ENCODE results near the gene CHORDC1.
"Not testable (repeated sequence)": the region's sequence is repeated elsewhere in the genome, so short reads cannot be mapped to it uniquely, and the experiment has no call there.

Gene CHORDC1

GRCh38 chr11:90234977-90235376 lies 12.1 kb upstream of the CHORDC1 start:
- Mint-ChIP-seq H3K4me3 (no peak overlapping the region), H3K27ac (no peak overlapping the region), H3K4me1 (ENCODE audit: low read depth) (no peaks in the 10 kb centered on the region), H3K9me3 (no peaks in the 10 kb centered on the region), H3K27me3 (peaks cover 4% of the 10 kb centered on the region), H3K36me3 (ENCODE audit: low read depth) (no peaks in the 10 kb centered on the region)
- intact Hi-C loops (cut with micrococcal nuclease): no loop called here

GRCh38 chr11:90229791-90230190 lies 6.9 kb upstream of the CHORDC1 start:
- intact Hi-C loops (cut with micrococcal nuclease): no loop called here
- Mint-ChIP-seq H3K27me3 (no peaks in the 10 kb centered on the region), H3K4me1 (ENCODE audit: low read depth) (peaks cover 10% of the 10 kb centered on the region), H3K4me3 (no peak overlapping the region), H3K9me3 (no peaks in the 10 kb centered on the region), H3K36me3 (ENCODE audit: low read depth) (peaks cover 6% of the 10 kb centered on the region), H3K27ac (no peak overlapping the region)

GRCh38 chr11:90228056-90228455 lies 5.2 kb upstream of the CHORDC1 start:
- Mint-ChIP-seq H3K27me3 (no peaks in the 10 kb centered on the region), H3K4me3 (no peak overlapping the region), H3K27ac (no peak overlapping the region)

GRCh38 chr11:90223248-90223585 lies 368 bp upstream of the CHORDC1 start:
- intact Hi-C loops (cut with micrococcal nuclease): no loop called here
- Mint-ChIP-seq H3K9me3 (no peaks in the 10 kb centered on the region), H3K27ac (peak overlapping the region; percentile 85)

More at GRCh38 chr11:90228056-90228455, 5.2 kb upstream of the CHORDC1 start:
- intact Hi-C loops (cut with micrococcal nuclease): no loop called here
- peaks cover 16% of the 10 kb centered on the region for H3K4me1 Mint-ChIP-seq (ENCODE audit: low read depth)
- H3K36me3 Mint-ChIP-seq (ENCODE audit: low read depth): peaks cover 10% of the 10 kb centered on the region
- no peaks in the 10 kb centered on the region for H3K9me3 Mint-ChIP-seq

DNA sequence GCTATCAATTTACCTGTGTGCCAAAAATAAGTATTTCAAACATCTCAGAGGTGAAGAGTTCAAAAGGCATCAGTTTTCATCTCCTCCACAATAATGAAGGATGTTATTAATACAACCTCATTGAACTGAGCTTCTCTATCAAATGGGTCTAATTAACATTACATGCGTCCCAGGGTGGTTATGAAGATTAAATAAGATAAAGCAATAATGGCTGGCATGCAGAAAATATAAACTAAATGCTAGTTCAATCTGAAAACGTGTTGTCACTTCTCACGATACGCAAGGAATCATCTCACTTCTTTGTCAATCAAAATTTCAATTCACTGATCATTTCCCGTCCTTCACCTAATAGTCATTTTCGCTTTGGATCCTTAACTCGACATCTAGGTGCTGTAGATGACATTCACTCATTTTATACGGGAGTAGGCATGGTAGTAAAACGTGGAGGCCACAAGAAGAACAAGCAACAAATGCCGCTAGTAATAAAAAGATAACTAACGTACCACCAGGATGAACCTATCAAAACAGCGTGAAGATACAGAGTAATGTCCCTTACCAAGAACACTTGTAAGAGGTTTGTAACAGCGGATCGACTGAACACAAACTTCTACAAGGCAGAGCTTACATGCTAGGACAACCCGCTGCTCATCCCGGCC lies 918 bp downstream of the CHORDC1 start:
- H3K27ac Mint-ChIP-seq: peak overlapping the region; percentile 85
- intact Hi-C loops (cut with micrococcal nuclease): no loop called here
- peak overlapping the region; percentile 97 for H3K4me3 Mint-ChIP-seq

More at GRCh38 chr11:90223248-90223585, 368 bp upstream of the CHORDC1 start:
- peak overlapping the region; percentile 97 for H3K4me3 Mint-ChIP-seq
- H3K4me1 Mint-ChIP-seq (ENCODE audit: low read depth): peaks cover 46% of the 10 kb centered on the region
- no peaks in the 10 kb centered on the region for H3K27me3 Mint-ChIP-seq
- peaks cover 32% of the 10 kb centered on the region for H3K36me3 Mint-ChIP-seq (ENCODE audit: low read depth)

GRCh38 chr11:90220391-90220790 lies 2.5 kb downstream of the CHORDC1 start:
- Mint-ChIP-seq H3K27me3 (no peaks in the 10 kb centered on the region), H3K4me3 (no peak overlapping the region)
- intact Hi-C loops (cut with micrococcal nuclease): no loop called here

More for the DNA sequence above, 918 bp downstream of the CHORDC1 start:
- Mint-ChIP-seq H3K9me3 (no peaks in the 10 kb centered on the region), H3K36me3 (ENCODE audit: low read depth) (peaks cover 29% of the 10 kb centered on the region), H3K4me1 (ENCODE audit: low read depth) (peaks cover 44% of the 10 kb centered on the region), H3K27me3 (no peaks in the 10 kb centered on the region)

GRCh38 chr11:90219438-90219837 lies 3.4 kb downstream of the CHORDC1 start:
- Mint-ChIP-seq H3K4me1 (ENCODE audit: low read depth) (peaks cover 51% of the 10 kb centered on the region), H3K27ac (no peak overlapping the region), H3K4me3 (no peak overlapping the region), H3K36me3 (ENCODE audit: low read depth) (peaks cover 36% of the 10 kb centered on the region), H3K9me3 (no peaks in the 10 kb centered on the region), H3K27me3 (no peaks in the 10 kb centered on the region)
- intact Hi-C loops (cut with micrococcal nuclease): no loop called here

More at GRCh38 chr11:90220391-90220790, 2.5 kb downstream of the CHORDC1 start:
- peaks cover 51% of the 10 kb centered on the region for H3K4me1 Mint-ChIP-seq (ENCODE audit: low read depth)
- peaks cover 36% of the 10 kb centered on the region for H3K36me3 Mint-ChIP-seq (ENCODE audit: low read depth)
- no peaks in the 10 kb centered on the region for H3K9me3 Mint-ChIP-seq
- no peak overlapping the region for H3K27ac Mint-ChIP-seq

GRCh38 chr11:90218606-90219005 lies 4.2 kb downstream of the CHORDC1 start:
- intact Hi-C loops (cut with micrococcal nuclease): no loop called here
- no peak overlapping the region for H3K27ac Mint-ChIP-seq
- H3K4me3 Mint-ChIP-seq: no peak overlapping the region
- H3K9me3 Mint-ChIP-seq: no peaks in the 10 kb centered on the region
- H3K27me3 Mint-ChIP-seq: no peaks in the 10 kb centered on the region
- peaks cover 39% of the 10 kb centered on the region for H3K36me3 Mint-ChIP-seq (ENCODE audit: low read depth)
- H3K4me1 Mint-ChIP-seq (ENCODE audit: low read depth): peaks cover 45% of the 10 kb centered on the region

DNA sequence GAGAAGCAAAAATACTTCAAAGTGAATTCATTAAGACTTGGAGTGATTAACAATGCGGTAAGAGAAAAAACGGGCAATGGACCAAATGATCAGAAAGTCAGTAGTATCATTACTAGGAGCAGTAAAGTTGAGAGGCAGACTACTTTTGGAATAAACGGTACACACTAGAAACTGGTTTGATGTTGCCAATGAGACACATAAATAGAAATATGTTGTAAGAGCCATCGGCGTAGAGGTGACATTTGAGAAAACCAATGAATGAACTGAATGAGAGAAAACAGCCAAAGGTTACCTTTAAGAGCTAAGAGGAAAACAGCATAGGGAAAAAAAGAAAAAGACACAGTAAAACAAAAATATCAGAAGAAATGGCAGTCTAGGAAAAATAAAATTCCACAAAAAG lies 6.2 kb downstream of the CHORDC1 start:
- Mint-ChIP-seq H3K4me3 (no peak overlapping the region), H3K4me1 (ENCODE audit: low read depth) (peaks cover 39% of the 10 kb centered on the region), H3K27ac (no peak overlapping the region), H3K36me3 (ENCODE audit: low read depth) (peaks cover 42% of the 10 kb centered on the region), H3K27me3 (no peaks in the 10 kb centered on the region), H3K9me3 (no peaks in the 10 kb centered on the region)
- intact Hi-C loops (cut with micrococcal nuclease): no loop called here

GRCh38 chr11:90213322-90213721 lies 9.5 kb downstream of the CHORDC1 start:
- Mint-ChIP-seq H3K27me3 (no peaks in the 10 kb centered on the region), H3K36me3 (ENCODE audit: low read depth) (peaks cover 56% of the 10 kb centered on the region), H3K4me1 (ENCODE audit: low read depth) (peaks cover 8% of the 10 kb centered on the region), H3K4me3 (no peak overlapping the region), H3K27ac (no peak overlapping the region), H3K9me3 (no peaks in the 10 kb centered on the region)
- intact Hi-C loops (cut with micrococcal nuclease): no loop called here

- no peaks in the 10 kb centered on the region for H3K9me3 Mint-ChIP-seq
These were observed 14.0 kb downstream of the CHORDC1 start for GRCh38 chr11:90208857-90209256.

GRCh38 chr11:90207992-90208391 lies 14.9 kb downstream of the CHORDC1 start:
- H3K9me3 Mint-ChIP-seq; H3K27ac Mint-ChIP-seq; H3K4me3 Mint-ChIP-seq; H3K27me3 Mint-ChIP-seq; H3K4me1 Mint-ChIP-seq (ENCODE audit: low read depth); intact Hi-C loops (cut with micrococcal nuclease): not testable (repeated sequence)
- peaks cover 85% of the 10 kb centered on the region for H3K36me3 Mint-ChIP-seq (ENCODE audit: low read depth)

More at GRCh38 chr11:90208857-90209256, 14.0 kb downstream of the CHORDC1 start:
- no peaks in the 10 kb centered on the region for H3K4me1 Mint-ChIP-seq (ENCODE audit: low read depth)
- no peak overlapping the region for H3K27ac Mint-ChIP-seq
- peaks cover 85% of the 10 kb centered on the region for H3K36me3 Mint-ChIP-seq (ENCODE audit: low read depth)
- H3K4me3 Mint-ChIP-seq: no peak overlapping the region
- no peaks in the 10 kb centered on the region for H3K27me3 Mint-ChIP-seq
- intact Hi-C loops (cut with micrococcal nuclease): no loop called here

DNA sequence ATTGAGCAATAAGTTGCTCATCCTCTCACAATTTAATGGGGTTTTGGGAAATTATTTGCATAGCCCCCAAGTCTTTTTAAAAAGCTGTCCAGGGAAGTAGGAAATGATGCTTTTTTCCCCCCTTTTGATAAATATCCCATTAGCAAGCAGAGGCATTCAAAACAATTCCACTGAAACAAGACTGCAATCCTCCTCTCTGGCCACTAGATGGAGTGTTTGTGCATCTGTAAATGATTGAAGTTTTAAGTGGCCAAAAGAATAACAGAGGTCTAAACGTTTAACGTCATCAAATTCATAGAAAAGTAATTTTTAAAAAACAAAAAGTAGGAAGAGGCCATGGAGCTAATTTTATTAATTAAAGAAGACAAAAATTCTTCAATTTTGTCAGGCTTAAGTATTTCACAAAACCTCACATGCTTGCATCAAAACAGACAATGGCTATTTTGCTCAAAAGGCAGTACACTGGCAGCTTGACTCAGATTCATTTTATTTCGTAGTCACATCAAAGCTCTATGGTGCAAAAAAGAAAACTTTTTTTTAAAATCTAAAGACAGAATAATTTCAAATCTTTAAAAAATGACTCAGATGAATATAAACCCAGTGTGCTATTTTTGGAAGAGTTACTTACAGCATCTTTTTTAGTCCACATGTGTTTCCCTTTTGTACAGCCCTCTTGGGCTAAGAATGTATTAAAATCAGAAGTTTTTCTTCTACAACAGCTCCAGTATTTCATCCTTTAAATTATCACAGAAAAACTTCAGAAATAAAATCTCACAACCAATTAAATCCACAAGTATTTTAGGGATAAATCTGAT lies 17.8 kb downstream of the CHORDC1 start:
- H3K36me3 Mint-ChIP-seq (ENCODE audit: low read depth): peaks cover 74% of the 10 kb centered on the region
- intact Hi-C loops (cut with micrococcal nuclease): no loop called here

DNA sequence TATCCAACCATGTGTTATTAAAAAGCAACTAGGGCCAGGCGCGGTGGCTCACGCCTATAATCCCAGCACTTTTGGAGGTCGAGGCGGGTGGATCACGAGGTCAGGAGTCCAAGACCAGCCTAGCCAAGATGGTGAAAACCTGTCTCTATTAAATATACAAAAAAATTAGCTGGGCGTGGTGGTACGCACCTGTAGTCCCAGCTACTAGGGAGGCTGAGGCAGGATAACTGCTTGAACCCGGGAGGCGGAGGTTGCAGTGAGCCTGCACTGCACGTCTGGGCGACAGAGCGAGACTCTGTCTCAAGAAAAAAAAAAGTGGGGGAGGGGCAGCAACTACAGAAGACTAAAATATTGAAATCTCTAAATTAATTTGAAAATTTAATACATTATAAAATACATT lies 18.4 kb downstream of the CHORDC1 start:
- Mint-ChIP-seq H3K27me3 (no peaks in the 10 kb centered on the region), H3K36me3 (ENCODE audit: low read depth) (peaks cover 68% of the 10 kb centered on the region), H3K4me3 (no peak overlapping the region), H3K9me3 (no peaks in the 10 kb centered on the region), H3K4me1 (ENCODE audit: low read depth) (no peaks in the 10 kb centered on the region), H3K27ac (no peak overlapping the region)
- intact Hi-C loops (cut with micrococcal nuclease): no loop called here

More for the DNA sequence above, 17.8 kb downstream of the CHORDC1 start:
- Mint-ChIP-seq H3K4me3 (no peak overlapping the region), H3K4me1 (ENCODE audit: low read depth) (no peaks in the 10 kb centered on the region), H3K27me3 (no peaks in the 10 kb centered on the region), H3K9me3 (no peaks in the 10 kb centered on the region), H3K27ac (no peak overlapping the region)
